GM19324 (cell line): ENCODE results near the gene PTPA.

Experiments used
- ATAC-seq: cut with Tn5 transposase; IDR thresholded peaks from one replicate; pipeline ENCODE4 v1.9.1; 2021; ENCODE audit warnings: mild to moderate bottlenecking, moderate library complexity; ENCODE audit not compliant: unreplicated experiment, low FRiP score

The PTPA gene

GRCh38 chr9:129110740-129111527, at the start of gene PTPA, which contains the start of gene CRAT:
TSS of gene PTPA (plus strand) at chr9:129111415. CDS start at chr9:129111601, 186 bp downstream.
TSS of gene CRAT (minus strand) at chr9:129110793. CDS start at chr9:129110509, 284 bp downstream.
- ATAC-seq: peak; percentile 83

DNA sequence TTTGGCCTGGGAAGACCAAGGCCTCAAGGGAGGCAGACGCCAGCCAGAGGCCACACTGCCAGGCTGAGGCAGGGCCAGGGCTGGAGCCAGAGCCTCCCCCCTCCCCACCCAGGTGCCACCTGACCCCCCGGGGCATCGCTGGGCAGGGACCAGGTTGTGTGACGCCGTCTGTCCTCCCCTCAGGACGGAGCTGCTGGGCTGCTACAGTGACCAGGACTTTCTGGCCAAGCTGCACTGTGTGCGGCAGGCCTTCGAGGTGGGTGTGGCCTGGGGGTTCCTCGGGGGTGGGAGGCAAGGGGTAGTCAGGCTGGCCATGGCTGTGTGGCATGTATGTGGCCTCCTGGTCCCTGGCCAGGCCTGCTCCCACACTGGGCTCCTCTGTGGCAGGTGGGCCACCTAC, 48.2 kb upstream of the PTPA start:
- ATAC-seq: no peak

DNA sequence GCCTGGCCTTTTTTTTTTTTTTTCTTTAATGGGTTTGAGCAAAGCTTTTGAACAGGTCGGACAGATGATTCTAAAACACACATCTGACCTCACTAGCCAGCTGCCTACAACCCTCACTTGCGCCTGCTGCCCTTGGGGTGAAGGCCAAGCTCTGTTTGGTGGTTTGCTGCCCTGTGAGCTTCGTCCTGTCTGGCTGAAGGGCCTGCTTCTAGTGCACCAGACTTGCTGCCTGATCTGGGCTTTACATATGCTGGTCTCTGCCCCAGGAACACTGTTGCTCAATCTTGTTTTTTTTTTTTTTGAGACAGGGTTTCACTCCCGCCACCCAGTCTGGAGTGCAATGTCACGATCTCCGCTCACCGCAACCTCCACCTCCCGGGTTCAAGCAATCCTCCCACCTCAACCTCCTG, 46.7 kb upstream of the PTPA start:
- ATAC-seq: no peak

DNA sequence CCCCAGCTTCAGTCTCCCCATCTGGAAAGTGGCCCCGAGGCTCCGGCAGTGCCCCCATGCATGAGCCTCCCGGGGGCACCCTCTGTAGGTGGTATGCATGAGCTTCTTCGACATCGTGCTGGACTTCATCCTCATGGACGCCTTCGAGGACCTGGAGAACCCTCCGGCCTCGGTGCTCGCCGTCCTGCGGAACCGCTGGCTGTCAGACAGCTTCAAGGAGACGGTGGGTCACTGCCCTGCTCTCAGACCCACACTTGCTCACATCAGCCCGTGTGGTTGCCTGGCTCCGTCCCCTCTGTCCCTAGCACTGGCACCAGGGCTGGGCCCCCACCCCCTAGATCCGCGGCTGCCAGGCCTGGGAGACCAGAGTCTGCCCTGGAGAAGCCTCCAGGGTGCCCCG, 43.1 kb upstream of the PTPA start:
- no peak for ATAC-seq

- no peak for ATAC-seq
These were observed 42.0 kb upstream of the PTPA start for GRCh38 chr9:129068990-129069861.

DNA sequence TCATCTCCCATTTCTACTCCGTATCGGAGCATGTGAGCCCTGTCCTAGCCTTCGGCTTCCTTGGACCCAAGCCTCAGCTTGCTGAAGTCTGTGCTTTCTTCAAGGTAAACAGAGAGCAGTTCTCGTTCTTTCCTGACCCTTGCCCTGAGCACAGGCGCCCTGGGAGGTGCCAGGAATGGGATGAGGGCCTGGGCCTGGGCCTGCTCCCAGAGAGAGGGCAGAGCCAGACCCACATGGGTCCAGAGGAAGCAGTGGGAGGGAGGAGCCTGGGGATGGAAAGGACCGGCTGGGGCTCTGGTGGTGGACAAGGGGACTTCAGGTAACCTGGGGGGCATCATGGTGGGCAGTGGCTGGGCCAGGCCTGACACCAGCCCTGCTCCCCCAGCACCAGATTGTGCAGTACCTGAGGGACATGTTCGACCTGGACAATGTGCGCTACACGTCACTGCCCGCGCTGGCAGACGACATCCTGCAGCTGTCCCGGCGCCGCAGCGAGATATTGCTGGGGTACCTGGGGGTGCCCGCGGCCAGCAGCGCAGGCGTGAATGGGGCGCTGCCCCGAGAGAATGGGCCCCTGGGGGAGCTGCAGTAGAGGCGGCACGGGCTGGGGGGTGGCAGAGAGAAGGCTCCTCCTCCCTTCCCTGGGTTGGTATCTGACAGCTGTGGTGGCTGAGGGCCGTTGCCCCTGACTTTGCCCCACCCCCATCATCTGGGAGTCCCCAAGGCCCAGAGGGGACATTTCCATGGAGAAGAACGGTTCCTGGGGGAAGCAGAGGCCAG, 41.2 kb upstream of the PTPA start:
- ATAC-seq: no peak

DNA sequence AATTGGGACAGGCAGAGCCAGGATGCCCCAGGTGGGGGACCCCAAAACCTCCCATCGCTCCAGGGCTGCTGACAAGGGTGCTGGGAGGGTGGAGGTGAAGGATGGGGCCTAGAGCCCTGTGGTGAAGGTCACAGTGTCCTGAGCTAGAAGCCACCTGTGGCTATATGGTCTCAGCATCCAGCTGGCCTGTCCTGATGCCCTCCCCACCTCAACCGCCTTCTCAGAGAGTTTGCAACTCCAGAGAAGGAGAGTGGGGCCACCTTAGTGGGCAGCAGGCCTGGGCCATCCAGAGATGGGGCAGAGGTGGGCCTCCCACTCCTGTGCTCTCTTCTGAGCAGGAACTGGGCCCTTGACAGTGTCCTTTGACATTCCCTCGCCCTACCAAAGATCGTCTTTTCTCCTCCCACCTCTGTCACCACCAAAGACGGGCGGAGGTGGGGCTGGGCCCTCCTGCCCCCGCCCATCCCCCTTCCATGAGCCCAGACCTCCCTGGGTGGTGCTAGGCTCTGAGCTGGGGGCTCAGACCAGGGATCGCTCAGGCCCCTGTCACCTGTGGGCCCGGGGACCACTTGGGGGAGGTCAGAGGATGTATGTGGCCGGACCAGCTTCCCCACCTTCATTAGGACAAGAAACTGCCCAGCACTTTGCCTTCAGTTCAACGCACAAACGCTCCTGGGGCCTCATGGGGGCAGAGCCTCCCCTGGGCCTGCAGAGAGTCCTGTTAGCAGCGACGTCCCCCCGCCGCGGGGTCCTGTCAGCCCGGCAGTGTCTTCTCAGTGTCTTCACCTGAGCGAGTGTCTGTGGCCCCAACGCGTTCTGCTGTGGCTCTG, 40.3 kb upstream of the PTPA start:
- no peak for ATAC-seq

GRCh38 chr9:129071526-129072126, 39.6 kb upstream of the PTPA start:
- ATAC-seq: no peak

DNA sequence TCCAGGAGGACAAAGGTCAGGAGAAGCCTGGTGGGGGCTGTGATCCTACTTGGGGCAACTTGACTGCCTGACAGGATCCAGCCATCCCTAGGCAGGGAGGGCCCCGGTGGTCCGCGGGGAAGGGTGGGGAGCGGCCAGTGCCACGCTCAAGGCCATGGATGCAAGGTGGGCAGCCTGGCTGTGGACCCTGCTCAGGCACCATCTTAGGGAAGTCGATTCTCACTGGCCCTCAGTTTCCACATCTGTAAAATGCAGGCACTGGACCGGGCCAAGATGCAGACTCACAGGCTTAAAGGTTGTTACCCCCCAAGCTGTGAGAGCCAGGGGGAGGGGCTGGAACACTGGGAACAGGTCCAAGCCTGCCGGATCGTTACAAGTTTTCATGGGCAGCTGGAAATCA, 39.0 kb upstream of the PTPA start:
- no peak for ATAC-seq

GRCh38 chr9:129073404-129073803, 37.8 kb upstream of the PTPA start:
- ATAC-seq: no peak

- ATAC-seq: no peak
These were observed 37.1 kb upstream of the PTPA start for GRCh38 chr9:129074106-129074505.

- no peak for ATAC-seq
These were observed 35.1 kb upstream of the PTPA start for GRCh38 chr9:129075996-129076639.

DNA sequence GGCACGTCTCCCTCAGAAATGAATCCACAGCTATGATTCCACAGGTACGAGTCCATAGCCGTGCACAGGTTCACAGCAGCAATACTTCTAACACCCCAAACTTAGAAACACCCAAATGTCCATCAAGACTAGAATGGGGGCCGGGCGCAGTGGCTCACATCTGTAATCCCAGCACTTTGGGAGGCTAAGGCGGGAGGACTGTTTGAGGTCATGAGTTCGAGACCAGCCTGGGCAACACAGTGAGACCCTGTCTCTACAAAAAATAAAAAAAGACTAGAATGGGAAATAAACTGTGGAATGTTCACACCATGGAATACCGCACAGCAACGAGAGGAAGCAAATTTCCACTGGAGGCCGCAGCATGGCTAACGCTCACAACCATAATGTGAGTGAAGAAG, 34.6 kb upstream of the PTPA start:
- no peak for ATAC-seq

GRCh38 chr9:129077236-129077635, 34.0 kb upstream of the PTPA start:
- no peak for ATAC-seq

GRCh38 chr9:129078691-129079503, 32.3 kb upstream of the PTPA start:
- no peak for ATAC-seq

GRCh38 chr9:129079829-129080228, 31.4 kb upstream of the PTPA start:
- ATAC-seq: no peak

- ATAC-seq: no peak
These were observed 31.0 kb upstream of the PTPA start for GRCh38 chr9:129080298-129080600.

DNA sequence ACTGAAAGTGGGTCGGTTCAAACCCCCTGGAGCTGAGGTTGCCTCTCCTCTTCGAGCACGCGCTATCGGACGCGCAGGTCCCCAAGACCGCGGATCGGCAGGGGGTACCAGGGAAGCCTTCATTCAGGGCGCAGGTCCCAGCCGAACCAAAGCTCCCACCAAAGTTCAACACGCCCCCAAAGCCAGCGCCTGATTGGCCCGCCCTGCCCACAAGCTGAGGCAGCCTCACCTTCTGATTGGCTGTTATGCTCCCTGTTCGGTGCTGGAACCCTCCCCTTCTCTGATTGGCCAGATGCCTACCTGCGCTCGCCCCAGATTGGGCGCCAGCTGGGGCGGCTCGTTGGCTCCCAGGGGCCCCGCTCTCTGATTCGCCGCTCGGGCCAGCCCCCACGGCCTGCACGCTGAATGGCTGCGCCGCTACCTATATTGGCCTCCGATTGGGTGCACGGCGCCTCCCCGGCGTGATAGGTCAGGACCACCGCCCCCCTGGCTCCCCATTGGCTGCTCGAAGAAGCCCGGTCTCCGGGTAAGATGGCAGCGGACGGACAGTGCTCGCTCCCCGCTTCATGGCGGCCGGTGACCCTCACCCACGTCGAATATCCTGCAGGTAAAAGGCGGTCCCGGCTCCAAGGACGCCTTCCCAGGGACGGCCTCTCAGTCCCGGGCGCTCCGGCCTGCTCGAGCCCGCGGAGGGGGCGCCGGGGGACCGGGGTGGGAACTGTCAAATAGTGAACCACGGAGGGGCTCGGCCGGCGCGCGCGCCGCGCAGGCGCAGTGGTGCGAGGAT, 30.4 kb upstream of the PTPA start, which contains the start of gene DOLPP1:
TSS of gene DOLPP1 (plus strand) at position 511 of the 787 bp plus-strand sequence. CDS start at position 532, 21 bp downstream.
- peak; percentile 95 for ATAC-seq
